ENCODE data around the gene TMEM45B. TPM values are rescaled to one million over a fixed set of nuclear protein-coding genes. Genes with fewer than 3 reads are reported as not detected.
A peak's percentile ranks its signal among the peaks of the same experiment; 100 is the strongest.

Gene TMEM45B
- total and polyA plus RNA-seq, 7 donors, result 0.05 to 0.09 TPM; not detected in 5

DNA sequence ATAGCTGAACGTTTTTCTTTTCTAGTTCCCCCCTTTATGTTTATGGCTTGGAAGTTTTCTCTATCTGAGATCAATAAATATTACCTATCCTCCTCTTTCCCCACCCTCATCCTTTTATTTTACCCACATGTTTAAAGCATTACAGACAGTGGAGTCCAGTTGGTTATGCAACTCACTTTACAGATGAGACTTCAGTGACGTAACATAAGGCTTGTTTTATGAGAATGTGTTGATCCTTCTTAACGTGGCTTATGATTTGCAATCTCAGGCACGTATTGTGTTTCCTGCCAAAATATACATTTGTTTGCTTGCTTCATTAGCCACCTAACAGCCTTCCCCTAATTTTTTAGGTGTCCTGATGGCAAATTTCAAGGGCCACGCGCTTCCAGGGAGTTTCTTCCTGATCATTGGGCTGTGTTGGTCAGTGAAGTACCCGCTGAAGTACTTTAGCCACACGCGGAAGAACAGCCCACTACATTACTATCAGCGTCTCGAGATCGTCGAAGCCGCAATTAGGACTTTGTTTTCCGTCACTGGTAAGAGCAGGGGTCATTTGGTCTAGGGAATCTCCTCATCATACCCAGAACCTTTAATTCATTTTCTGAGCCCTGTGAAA lies 36.6 kb downstream of the TMEM45B start:
- H3K27ac ChIP-seq, result no peak overlapping the region
- H3K36me3 ChIP-seq (ENCODE audit: insufficient read depth in 1 of 2, low read depth in 1 of 2), result no peaks in the 10 kb centered on the region
- TF ChIP-seq, protein P1, sequence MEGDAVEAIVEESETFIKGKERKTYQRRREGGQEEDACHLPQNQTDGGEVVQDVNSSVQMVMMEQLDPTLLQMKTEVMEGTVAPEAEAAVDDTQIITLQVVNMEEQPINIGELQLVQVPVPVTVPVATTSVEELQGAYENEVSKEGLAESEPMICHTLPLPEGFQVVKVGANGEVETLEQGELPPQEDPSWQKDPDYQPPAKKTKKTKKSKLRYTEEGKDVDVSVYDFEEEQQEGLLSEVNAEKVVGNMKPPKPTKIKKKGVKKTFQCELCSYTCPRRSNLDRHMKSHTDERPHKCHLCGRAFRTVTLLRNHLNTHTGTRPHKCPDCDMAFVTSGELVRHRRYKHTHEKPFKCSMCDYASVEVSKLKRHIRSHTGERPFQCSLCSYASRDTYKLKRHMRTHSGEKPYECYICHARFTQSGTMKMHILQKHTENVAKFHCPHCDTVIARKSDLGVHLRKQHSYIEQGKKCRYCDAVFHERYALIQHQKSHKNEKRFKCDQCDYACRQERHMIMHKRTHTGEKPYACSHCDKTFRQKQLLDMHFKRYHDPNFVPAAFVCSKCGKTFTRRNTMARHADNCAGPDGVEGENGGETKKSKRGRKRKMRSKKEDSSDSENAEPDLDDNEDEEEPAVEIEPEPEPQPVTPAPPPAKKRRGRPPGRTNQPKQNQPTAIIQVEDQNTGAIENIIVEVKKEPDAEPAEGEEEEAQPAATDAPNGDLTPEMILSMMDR (IDR thresholded peaks at IDR 0.05), result no peak
- no peak overlapping the region for H3K4me3 ChIP-seq
- ATAC-seq (no peak), DNase-seq (no peak)
- intact Hi-C loops (cut with DNase I), result no loop called here
- no peaks in the 10 kb centered on the region for H3K27me3 ChIP-seq (ENCODE audit: insufficient read depth in 3 of 3, low read length in 2 of 3)
- WGBS, 3 donors, result 82 to 85% (median 82%) methylated on average over 15 of the region's 15 CpGs
- no peaks in the 10 kb centered on the region for H3K4me1 ChIP-seq
- H3K9me3 ChIP-seq, result no peaks in the 10 kb centered on the region

- intact Hi-C loops (cut with DNase I), result loop anchor here in 1 of 2 donors (1.0 kb wide), 1 partner anchor 40 kb away; no protein-coding TSS in a partner anchor
- TF ChIP-seq, protein P1 (IDR thresholded peaks at IDR 0.05), result no peak
- DNase-seq (peak in 1 of 2 donors; percentile 27), ATAC-seq (peak in 1 of 4 donors; percentile 41)
- Histone ChIP-seq H3K4me1 (no peaks in the 10 kb centered on the region), H3K27me3 (ENCODE audit: insufficient read depth in 3 of 3, low read length in 2 of 3) (no peaks in the 10 kb centered on the region), H3K4me3 (no peak overlapping the region), H3K27ac (peak overlapping the region; percentile 4), H3K36me3 (ENCODE audit: insufficient read depth in 1 of 2, low read depth in 1 of 2) (peaks cover 0 to 3% of the 10 kb centered on the region in 2 donors), H3K9me3 (no peaks in the 10 kb centered on the region)
- 10 to 17% (median 13%) methylated on average over 10 of the region's 10 CpGs for WGBS, 3 donors
These were observed 38.0 kb downstream of the TMEM45B start for GRCh38 chr11:129853518-129854231.

DNA sequence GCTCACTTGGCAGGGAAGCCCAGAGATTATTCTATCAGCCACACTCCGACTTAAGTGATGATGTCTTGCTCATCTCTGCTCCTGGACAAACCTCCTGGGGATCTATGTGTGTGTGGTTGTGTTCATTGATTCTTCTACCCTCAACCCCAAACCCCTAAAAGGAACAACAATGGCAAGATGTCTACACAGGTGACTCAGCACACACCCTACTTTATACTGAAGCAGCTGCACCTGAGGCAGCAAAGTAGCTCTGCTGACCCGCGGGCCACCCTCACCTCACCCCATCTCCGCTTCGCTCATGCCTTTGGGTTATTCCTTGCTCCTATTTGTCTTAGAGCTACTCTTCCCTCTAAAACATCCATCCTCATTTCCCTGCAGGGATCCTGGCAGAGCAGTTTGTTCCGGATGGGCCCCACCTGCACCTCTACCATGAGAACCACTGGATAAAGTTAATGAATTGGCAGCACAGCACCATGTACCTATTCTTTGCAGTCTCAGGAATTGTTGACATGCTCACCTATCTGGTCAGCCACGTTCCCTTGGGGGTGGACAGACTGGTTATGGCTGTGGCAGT lies 38.7 kb downstream of the TMEM45B start:
- no peak for ATAC-seq
- no peak for DNase-seq
- Histone ChIP-seq H3K27ac (no peak overlapping the region), H3K4me3 (no peak overlapping the region), H3K4me1 (no peaks in the 10 kb centered on the region), H3K9me3 (no peaks in the 10 kb centered on the region), H3K27me3 (ENCODE audit: insufficient read depth in 3 of 3, low read length in 2 of 3) (no peaks in the 10 kb centered on the region), H3K36me3 (ENCODE audit: insufficient read depth in 1 of 2, low read depth in 1 of 2) (peaks cover 0 to 9% of the 10 kb centered on the region in 2 donors)
- 73 to 79% (median 78%) methylated on average over 7 of the region's 7 CpGs for WGBS, 3 donors
- TF ChIP-seq, protein P1 (IDR thresholded peaks at IDR 0.05), result no peak
- intact Hi-C loops (cut with DNase I), result no loop called here

DNA sequence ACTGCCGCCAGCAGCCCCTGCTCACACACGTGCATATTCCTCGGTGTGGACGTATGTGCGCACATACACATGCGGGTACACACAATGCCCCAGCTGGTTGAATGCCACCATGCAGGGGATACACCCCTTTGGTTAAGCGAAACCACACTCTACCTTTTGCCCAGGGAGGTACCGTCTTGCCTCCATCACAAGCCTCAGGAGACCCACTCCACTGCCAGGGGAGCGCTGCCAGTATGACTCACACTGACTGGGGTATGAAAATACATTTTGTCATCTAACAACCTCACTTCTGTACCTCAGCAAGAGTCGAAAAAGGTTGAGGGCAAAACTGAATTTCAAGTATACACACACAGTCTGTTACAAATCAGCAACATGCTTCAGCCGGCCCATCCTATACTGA lies 39.4 kb downstream of the TMEM45B start:
- ATAC-seq, result no peak
- WGBS, 3 donors, result 83 to 87% (median 84%) methylated on average over 11 of the region's 11 CpGs
- DNase-seq, result no peak
- Histone ChIP-seq H3K4me3 (no peak overlapping the region), H3K4me1 (no peaks in the 10 kb centered on the region), H3K27me3 (ENCODE audit: insufficient read depth in 3 of 3, low read length in 2 of 3) (no peaks in the 10 kb centered on the region), H3K36me3 (ENCODE audit: insufficient read depth in 1 of 2, low read depth in 1 of 2) (peaks cover 0 to 17% of the 10 kb centered on the region in 2 donors), H3K27ac (no peak overlapping the region), H3K9me3 (no peaks in the 10 kb centered on the region)
- TF ChIP-seq, protein P1 (IDR thresholded peaks at IDR 0.05), result no peak
- intact Hi-C loops (cut with DNase I), result no loop called here

All from psoas muscle (tissue), 8 donors.